Thoracic aorta (tissue), 2 donors: Measurements from ENCODE around the gene CNST. TPM values are rescaled to one million over a fixed set of nuclear protein-coding genes. Genes with fewer than 3 reads are reported as not detected.
"Not testable (repeated sequence)": the region's sequence is repeated elsewhere in the genome, so short reads cannot be mapped to it uniquely, and the experiment has no call there.

ENCODE experiments used
- ATAC-seq: fragments of 150-250 bp; one replicate; pipeline ENCODE4 v1.8.0; 2017; ENCODE audit warnings: low read depth; ENCODE audit not compliant: insufficient number of reproducible peaks, low FRiP score
- DNase-seq: peaks from one replicate; pipeline ENCODE4 v3.0.0-alpha.2; 2020; ENCODE audit warnings: low spot score
- H3K27ac ChIP-seq, 2 donors: fragments of 200-600 bp; sonication (generic); 1 replicate in 1 of 2; 2 replicates in 1 of 2; pipeline ENCODE4 v1.5.1; 2016; ENCODE audit warnings: mild to moderate bottlenecking in 2 of 2, moderate library complexity in 2 of 2
- H3K27me3 ChIP-seq: fragments of 200-600 bp; sonication (generic); replicated peaks from 2 replicates; pipeline ENCODE4 v1.6.0; 2016; ENCODE audit warnings: mild to moderate bottlenecking; ENCODE audit not compliant: insufficient read depth
- H3K36me3 ChIP-seq: fragments of 200-600 bp; sonication (generic); one replicate; pipeline ENCODE4 v1.5.1; 2016
- H3K4me1 ChIP-seq, 2 donors: fragments of 200-600 bp; sonication (generic); 1 replicate in 1 of 2; 2 replicates in 1 of 2; pipeline versions ENCODE4 v1.5.1 to v1.6.0; 2016; ENCODE audit warnings: low read depth in 2 of 2, mild to moderate bottlenecking in 1 of 2; ENCODE audit not compliant: control insufficient read depth in 1 of 2
- H3K4me3 ChIP-seq: fragments of 200-600 bp; sonication (generic); 2 replicates; pipeline ENCODE4 v1.5.1; 2016; ENCODE audit warnings: mild to moderate bottlenecking
- H3K9me3 ChIP-seq: fragments of 200-600 bp; sonication (generic); 2 replicates; pipeline ENCODE4 v1.5.1; 2016
- total RNA-seq, 2 donors: library from RNA; depleted of rRNA; stranded (reverse); fragments of >200 nt; gene quantifications; one replicate each; pipeline versions ENCODE4 v1.1.0 to v1.2.3, GENCODE V29; 2016
- TF ChIP-seq, protein P1 (sequence below): fragments of 200-600 bp; sonication (generic); IDR thresholded peaks from one replicate; pipeline ENCODE4 v1.5.1; 2019; ENCODE audit warnings: antibody characterized with exemption

CNST gene
- total RNA-seq, 2 donors from 2014 or later = 20.7 to 29.3 TPM

DNA sequence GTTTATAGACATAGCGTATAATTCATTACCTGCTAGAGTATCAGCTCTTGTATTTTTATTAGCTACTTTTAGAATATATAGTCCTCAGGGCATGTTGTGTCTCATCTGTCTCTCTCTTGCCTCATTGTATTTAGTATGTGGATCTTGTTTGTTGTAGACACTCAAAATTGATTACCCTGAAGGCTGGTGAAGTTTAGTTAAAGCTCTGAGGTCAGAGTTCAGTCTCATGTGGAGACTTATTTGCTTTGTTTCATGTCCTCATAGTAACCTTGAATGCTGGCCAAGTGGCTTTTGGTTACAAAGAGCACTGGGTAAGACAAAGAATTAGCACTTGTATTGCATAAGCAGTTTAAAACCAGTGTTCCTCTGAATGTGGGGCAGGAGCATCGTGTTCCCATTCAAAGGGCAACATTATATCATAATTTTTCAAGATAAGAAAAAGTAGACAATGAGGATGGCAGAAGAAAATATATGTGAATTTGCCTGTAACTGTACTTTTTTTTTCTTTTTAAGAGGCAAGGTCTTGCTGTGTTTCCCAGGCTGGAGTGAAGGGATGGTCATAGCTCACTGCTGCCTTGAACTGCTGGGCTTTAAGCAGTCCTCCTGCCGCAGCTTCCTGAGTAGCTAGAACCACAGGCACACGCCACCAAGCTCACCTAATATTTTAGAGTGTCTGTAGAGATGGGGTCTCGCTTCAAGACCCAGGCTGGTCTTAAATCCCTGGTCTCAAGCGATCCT is 17.4 kb downstream of the CNST start:
- no peaks in the 10 kb centered on the region for H3K27me3 ChIP-seq
- no peak for ATAC-seq
- H3K4me1 ChIP-seq = peaks cover 27 to 54% of the 10 kb centered on the region in 2 donors
- H3K9me3 ChIP-seq = no peaks in the 10 kb centered on the region
- TF ChIP-seq, protein P1, sequence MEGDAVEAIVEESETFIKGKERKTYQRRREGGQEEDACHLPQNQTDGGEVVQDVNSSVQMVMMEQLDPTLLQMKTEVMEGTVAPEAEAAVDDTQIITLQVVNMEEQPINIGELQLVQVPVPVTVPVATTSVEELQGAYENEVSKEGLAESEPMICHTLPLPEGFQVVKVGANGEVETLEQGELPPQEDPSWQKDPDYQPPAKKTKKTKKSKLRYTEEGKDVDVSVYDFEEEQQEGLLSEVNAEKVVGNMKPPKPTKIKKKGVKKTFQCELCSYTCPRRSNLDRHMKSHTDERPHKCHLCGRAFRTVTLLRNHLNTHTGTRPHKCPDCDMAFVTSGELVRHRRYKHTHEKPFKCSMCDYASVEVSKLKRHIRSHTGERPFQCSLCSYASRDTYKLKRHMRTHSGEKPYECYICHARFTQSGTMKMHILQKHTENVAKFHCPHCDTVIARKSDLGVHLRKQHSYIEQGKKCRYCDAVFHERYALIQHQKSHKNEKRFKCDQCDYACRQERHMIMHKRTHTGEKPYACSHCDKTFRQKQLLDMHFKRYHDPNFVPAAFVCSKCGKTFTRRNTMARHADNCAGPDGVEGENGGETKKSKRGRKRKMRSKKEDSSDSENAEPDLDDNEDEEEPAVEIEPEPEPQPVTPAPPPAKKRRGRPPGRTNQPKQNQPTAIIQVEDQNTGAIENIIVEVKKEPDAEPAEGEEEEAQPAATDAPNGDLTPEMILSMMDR = no peak
- no peak overlapping the region for H3K27ac ChIP-seq
- no peaks in the 10 kb centered on the region for H3K36me3 ChIP-seq
- no peak for DNase-seq
- no peak overlapping the region for H3K4me3 ChIP-seq

DNA sequence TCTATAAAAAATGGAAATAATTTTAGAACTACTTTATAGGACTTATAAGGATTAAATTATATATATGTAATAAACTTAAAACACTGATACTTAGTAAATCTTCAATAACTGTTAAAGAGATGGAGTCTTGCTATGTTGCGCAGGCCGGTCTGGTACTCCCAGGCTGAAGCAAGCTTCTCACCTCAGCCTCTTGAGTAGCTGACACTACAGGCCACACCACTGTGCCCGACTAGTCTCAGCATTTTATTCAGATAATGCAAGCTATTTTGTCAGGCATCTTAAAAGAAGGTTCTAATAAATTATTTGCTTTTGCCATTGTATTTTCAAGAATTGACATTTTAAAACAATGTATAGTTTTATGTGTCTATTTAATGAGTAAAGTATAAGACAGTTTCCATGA is 20.8 kb downstream of the CNST start:
- peak overlapping the region; percentile 20 to 38 for H3K27ac ChIP-seq
- H3K27me3 ChIP-seq = no peaks in the 10 kb centered on the region
- H3K4me3 ChIP-seq = no peak overlapping the region
- H3K9me3 ChIP-seq = peaks cover 2% of the 10 kb centered on the region
- no peaks in the 10 kb centered on the region for H3K36me3 ChIP-seq
- peaks cover 26 to 42% of the 10 kb centered on the region in 2 donors for H3K4me1 ChIP-seq
- DNase-seq (no peak), ATAC-seq (no peak)
- TF ChIP-seq, protein P1 = no peak

DNA sequence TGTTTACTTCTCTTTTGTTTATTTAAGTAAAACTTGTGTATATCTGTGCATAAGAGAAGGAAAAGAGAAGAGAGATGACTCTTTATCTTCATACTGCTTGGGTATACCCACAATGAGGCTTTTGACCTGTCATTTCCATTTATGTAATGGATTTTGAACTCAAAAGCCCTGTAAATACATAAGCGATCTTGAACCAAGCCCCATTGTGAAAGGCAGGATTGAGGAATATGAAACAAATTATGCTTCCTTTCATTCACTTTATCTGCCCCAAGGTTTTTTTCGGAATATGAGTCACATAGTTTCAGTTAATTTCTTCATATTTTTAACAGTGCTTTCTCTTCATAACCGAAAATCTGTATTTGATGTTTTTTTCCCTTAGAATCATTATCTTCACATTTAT is 21.4 kb downstream of the CNST start:
- TF ChIP-seq, protein P1 = no peak
- Histone ChIP-seq H3K27me3 (no peaks in the 10 kb centered on the region), H3K4me1 (peaks cover 29 to 47% of the 10 kb centered on the region in 2 donors), H3K36me3 (no peaks in the 10 kb centered on the region), H3K27ac (peak overlapping the region; percentile 20 to 38), H3K9me3 (peaks cover 2% of the 10 kb centered on the region), H3K4me3 (peak overlapping the region; percentile 11)
- DNase-seq = no peak
- no peak for ATAC-seq

DNA sequence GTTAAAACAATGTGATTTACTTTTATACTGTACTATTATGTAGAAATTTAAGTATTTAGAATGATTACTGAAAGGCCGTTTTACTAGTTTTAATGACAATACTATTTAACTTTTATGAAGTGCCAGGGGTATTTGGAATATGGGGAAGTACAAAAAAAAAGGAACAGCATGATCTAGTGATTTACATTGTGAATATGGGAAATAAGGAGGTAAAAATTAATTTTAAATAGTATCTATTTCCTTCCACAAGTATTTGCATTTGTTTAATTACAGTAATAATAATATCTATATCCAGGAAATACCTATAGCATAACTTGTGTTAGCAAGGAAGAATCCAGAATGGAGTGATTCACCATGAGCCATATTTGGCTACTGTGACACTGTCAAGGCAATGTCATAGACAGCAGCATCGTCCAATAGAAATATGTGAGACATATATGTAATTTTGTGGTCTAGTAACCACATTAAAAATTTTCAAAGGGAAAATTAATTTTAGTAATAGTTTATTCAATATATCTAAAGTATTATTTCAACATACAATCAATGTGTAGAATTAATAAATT is 22.0 kb downstream of the CNST start:
- TF ChIP-seq, protein P1 = no peak
- Histone ChIP-seq H3K36me3 (no peaks in the 10 kb centered on the region), H3K4me1 (peaks cover 35 to 51% of the 10 kb centered on the region in 2 donors), H3K27me3 (no peaks in the 10 kb centered on the region), H3K4me3 (no peak overlapping the region), H3K27ac (peak overlapping the region; percentile 20 to 38), H3K9me3 (peaks cover 2% of the 10 kb centered on the region)
- ATAC-seq (no peak), DNase-seq (no peak)

DNA sequence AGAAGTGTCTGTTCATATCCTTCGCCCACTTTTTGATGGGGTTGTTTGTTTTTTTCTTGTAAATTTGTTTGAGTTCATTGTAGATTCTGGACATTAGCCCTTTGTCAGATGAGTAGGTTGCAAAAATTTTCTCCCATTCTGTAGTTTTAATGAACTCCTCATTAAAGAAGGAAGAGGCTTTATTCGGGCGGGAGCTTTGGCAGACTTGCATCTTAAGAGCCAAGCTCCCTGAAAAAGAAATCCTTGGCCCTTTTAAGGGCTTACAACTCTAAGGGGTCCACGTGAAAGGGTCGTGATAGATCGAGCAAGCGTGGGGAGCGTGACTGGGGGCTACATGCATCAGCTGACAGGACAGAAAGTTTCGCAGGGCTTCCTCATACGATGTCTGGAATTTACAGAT is 23.7 kb downstream of the CNST start:
- not testable (repeated sequence) for H3K36me3 ChIP-seq, H3K9me3 ChIP-seq, H3K27me3 ChIP-seq, H3K4me3 ChIP-seq, ATAC-seq, DNase-seq, H3K27ac ChIP-seq
- H3K4me1 ChIP-seq = peaks cover 32 to 44% of the 10 kb centered on the region in 2 donors
